ENCODE results near the gene HEPHL1.
A peak's percentile ranks its signal among the peaks of the same experiment; 100 is the strongest.

HEPHL1 gene

DNA sequence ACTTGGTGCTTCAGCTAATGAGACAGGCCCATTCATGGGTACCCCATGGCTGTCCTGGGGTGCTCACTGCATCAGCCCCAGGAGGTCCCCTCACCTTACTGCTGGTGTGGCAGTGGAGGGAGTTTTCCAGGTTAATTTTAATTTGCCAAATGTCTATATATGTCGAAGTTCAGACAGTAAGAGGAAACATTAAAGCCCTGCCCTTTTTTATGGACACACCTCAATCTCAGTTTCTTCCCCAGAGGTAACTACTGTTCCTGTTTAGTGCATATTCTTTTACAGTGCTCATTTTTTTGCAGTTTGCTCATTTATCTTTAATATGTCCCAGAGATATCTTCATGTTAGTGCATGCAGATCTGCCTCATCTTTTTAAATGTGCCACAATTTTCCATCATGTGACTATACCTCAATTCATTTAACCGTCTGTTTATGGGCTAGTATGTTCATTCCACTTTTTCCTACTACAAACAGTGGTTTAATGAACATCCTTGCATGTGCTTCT, 119.1 kb downstream of the HEPHL1 start:
- peaks cover 81% of the 10 kb centered on the region for H3K4me1 Mint-ChIP-seq (ENCODE audit: low read depth)

DNA sequence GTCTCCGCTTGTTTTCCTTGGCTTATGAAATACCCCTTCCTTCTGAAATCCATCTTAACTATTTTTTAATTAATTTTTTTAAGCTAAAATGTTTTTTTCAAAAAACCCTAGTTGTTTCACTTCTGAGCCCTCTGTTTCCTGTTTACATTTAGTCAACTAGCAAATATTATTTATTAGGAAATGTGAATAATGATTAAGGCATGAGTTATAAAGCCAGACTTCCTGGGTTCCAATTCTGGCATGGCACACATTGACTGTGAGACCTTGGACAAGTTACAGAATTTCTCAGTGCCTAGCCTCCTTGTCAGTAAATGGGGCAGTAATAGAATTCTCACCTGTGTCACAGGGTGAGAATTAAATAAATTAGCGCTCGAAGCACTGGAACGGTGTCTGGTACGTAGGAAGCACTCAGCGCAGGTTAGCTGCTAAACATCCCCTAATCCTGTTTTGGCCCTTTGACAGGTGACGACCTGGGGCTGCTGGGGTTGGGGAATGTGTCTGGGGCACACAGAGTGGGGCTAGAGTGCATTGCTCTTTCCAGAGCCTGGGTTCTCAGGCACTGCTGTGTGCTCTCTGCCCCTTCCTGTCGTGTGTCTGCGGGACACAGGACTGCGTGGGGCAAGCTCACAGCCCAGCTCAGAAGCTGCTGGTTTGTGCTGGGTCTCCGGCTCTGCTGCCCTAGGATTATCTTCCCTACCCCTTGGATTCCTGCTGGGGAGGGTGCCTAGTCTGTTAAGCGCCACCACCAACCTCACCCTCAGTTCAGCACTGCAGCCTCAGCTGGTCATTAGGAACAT, 120.6 kb downstream of the HEPHL1 start:
- Mint-ChIP-seq H3K9me3 (no peaks in the 10 kb centered on the region), H3K27me3 (no peaks in the 10 kb centered on the region), H3K36me3 (ENCODE audit: low read depth) (peaks cover 13% of the 10 kb centered on the region), H3K4me3 (no peak overlapping the region), H3K27ac (no peak overlapping the region), H3K4me1 (ENCODE audit: low read depth) (peaks cover 81% of the 10 kb centered on the region)

More for the DNA sequence above, 119.1 kb downstream of the HEPHL1 start:
- no peak overlapping the region for H3K27ac Mint-ChIP-seq
- no peak overlapping the region for H3K4me3 Mint-ChIP-seq
- no peaks in the 10 kb centered on the region for H3K9me3 Mint-ChIP-seq
- H3K27me3 Mint-ChIP-seq: no peaks in the 10 kb centered on the region
- peaks cover 15% of the 10 kb centered on the region for H3K36me3 Mint-ChIP-seq (ENCODE audit: low read depth)

DNA sequence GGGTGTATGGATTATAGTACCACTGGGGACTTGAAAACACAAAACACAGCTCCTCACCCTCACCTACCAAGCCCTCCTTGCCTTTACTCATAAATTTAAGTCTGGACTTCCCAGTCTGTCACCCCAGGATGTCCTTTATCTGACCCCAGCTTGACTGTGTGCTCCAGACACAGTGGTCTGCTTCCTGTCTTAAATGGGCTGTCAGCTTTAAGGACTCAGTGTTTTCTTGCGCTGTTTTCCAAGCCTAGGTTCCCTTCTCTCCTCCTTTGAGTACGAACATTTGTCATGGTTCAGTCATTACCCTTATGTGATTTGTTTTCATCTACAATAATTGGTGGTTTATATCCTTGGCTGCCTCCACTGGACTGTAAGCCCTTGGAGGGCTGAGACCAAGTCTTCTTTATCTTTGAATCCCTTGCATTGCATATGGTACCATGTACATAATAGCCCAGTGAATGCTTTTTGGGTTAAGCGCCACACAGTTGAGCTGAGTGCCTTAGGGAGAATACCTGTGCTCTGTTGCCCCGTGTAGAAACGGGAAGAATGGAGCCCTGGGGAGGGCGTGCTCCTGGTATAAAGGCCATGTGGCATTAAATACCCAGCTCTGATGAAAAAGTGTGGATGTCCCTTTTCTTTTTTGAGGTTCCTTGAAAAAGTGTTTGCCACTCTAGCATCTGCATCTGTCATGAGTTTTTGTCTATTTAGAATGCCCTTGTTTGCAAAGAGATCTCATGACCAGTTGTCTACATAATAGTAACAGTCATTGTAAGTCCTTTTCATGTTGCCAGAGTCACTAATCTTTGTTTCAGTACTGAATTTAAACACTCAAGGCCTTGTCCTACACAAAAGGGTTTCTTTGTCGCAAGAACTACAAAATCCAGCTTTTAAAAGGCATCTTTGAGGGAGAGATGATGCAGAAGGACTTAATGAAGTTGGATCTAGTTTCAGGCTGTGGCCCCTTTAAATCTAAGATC, 121.4 kb downstream of the HEPHL1 start:
- peaks cover 81% of the 10 kb centered on the region for H3K4me1 Mint-ChIP-seq (ENCODE audit: low read depth)
- H3K27ac Mint-ChIP-seq: no peak overlapping the region

DNA sequence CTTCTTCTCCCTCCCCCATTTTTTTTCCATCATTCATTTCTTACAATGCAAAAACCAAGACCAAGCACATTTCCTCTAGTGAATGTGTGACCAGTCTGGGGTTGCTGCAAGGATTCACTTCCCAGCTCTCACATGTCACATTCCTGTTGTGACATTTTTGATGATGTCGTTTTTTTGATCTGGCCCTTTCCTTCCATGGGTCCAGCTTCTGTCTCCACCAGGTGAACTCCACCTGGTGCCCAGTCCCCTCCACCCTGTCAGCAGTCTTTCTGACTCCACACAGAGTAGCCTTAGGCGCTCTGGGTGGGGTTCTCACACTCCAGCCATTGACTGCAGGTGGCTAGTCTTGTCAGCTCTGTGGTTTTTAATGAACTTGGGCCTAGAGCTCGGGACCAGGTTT, 123.1 kb downstream of the HEPHL1 start:
- Mint-ChIP-seq H3K36me3 (ENCODE audit: low read depth) (peaks cover 10% of the 10 kb centered on the region), H3K4me1 (ENCODE audit: low read depth) (peaks cover 86% of the 10 kb centered on the region), H3K4me3 (no peak overlapping the region)

More for the DNA sequence above, 121.4 kb downstream of the HEPHL1 start:
- Mint-ChIP-seq H3K27me3 (no peaks in the 10 kb centered on the region), H3K4me3 (no peak overlapping the region), H3K36me3 (ENCODE audit: low read depth) (peaks cover 10% of the 10 kb centered on the region), H3K9me3 (no peaks in the 10 kb centered on the region)

DNA sequence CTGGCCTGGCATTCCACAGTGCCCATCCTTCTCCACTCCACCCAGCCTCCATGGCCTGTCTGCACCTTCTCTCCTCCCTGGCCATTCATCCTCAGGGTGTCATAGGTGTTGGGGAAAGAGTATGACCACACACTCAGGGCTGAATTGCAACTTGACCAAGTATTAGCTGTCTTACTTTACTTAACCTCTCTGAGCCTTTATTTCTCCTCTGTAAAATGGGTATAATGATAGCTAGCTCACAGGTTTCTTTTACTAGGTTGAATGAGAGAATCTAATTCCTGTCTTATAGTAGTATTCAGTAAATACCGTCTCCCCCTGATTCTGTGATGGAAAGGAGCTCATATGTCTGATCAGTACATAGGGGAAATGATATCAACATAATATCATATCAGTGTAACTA, 123.5 kb downstream of the HEPHL1 start:
- peaks cover 88% of the 10 kb centered on the region for H3K4me1 Mint-ChIP-seq (ENCODE audit: low read depth)
- H3K9me3 Mint-ChIP-seq: no peaks in the 10 kb centered on the region
- no peak overlapping the region for H3K4me3 Mint-ChIP-seq
- peaks cover 10% of the 10 kb centered on the region for H3K36me3 Mint-ChIP-seq (ENCODE audit: low read depth)
- no peak overlapping the region for H3K27ac Mint-ChIP-seq
- no peaks in the 10 kb centered on the region for H3K27me3 Mint-ChIP-seq

More for the DNA sequence above, 123.1 kb downstream of the HEPHL1 start:
- Mint-ChIP-seq H3K27ac (no peak overlapping the region), H3K9me3 (no peaks in the 10 kb centered on the region), H3K27me3 (no peaks in the 10 kb centered on the region)

DNA sequence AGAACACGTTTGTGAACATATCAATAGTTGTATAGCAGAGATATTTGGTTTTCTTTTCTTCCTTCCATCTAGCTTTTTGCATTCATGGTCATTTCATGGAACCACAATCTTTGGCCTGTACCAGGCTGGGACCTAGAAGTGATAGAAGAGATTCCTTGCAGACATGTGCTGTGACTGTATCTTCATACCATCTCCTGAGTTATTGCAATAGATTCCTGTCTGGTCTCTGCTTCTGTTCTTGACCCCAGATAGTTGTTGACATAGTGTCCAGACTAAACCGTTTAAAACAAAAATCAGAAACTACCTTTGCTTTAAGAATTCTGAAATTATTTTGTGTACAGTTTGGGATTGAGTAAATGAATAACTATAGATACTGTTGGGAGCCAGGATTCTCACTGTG, 124.3 kb downstream of the HEPHL1 start:
- no peaks in the 10 kb centered on the region for H3K9me3 Mint-ChIP-seq
- peaks cover 88% of the 10 kb centered on the region for H3K4me1 Mint-ChIP-seq (ENCODE audit: low read depth)
- no peak overlapping the region for H3K27ac Mint-ChIP-seq
- H3K4me3 Mint-ChIP-seq: no peak overlapping the region
- no peaks in the 10 kb centered on the region for H3K27me3 Mint-ChIP-seq
- H3K36me3 Mint-ChIP-seq (ENCODE audit: low read depth): peaks cover 10% of the 10 kb centered on the region

DNA sequence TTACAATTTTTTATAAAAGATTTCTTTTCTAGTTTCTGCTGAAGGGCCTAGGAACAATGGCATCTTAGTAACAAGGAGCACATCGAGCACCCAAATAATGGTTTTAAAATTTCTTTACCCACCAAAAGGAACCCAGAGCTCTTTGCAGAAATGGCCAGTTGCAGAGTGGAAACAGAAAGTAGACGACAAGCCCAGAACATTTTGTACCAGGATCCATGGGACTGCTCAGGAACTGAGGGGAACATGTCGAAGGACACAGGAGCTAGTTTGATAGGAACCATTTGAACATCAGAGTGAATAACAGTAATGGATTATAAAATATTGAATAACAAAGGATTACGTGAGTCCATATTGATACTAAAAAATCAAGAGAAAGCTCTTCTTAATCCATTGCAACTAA, 124.8 kb downstream of the HEPHL1 start:
- H3K4me1 Mint-ChIP-seq (ENCODE audit: low read depth): peaks cover 91% of the 10 kb centered on the region
- no peak overlapping the region for H3K27ac Mint-ChIP-seq
- H3K4me3 Mint-ChIP-seq: no peak overlapping the region
- H3K27me3 Mint-ChIP-seq: no peaks in the 10 kb centered on the region
- peaks cover 10% of the 10 kb centered on the region for H3K36me3 Mint-ChIP-seq (ENCODE audit: low read depth)
- H3K9me3 Mint-ChIP-seq: no peaks in the 10 kb centered on the region

DNA sequence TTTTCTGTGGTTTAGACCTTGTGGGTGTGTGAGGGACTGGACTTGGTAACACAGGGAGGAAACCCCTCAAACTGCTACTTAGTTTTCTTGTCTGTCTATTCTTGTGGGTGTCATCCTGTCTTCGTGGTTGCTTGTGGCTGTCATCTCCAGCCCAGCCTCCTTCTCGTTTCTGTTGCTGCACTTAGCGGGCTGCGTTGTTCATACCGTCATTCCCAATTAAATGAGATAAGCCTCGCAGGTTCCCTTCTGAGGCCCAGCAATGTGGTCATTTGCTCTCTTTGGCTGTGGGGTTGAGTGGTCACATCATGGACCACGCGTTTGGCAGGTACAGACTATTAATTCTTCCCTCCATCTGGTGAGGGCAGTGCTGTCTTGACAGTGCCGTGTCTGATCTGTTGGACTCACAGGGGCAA, 126.3 kb downstream of the HEPHL1 start:
- Mint-ChIP-seq H3K27ac (peak overlapping the region; percentile 76), H3K36me3 (ENCODE audit: low read depth) (peaks cover 9% of the 10 kb centered on the region), H3K27me3 (no peaks in the 10 kb centered on the region), H3K4me1 (ENCODE audit: low read depth) (peaks cover 98% of the 10 kb centered on the region), H3K9me3 (no peaks in the 10 kb centered on the region), H3K4me3 (peak overlapping the region; percentile 50)

DNA sequence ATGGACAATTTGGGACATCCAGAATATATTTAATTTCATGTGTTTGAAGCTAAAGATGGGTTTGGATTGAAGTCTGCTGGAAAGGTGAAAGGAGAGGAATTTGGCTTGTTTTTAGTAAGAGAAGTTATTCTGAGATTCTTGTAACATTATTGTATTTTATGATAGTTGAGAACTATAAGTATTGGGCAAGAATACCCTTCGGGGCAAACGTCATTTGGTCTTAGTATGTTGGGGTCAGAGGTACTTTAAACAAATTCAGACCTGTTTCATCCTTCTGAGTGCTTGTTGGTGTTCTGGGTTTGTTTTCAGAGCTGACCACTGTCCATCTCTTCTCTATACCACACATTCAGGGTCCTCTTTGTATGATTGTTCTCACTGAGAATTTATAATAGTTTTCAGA, 127.0 kb downstream of the HEPHL1 start:
- Mint-ChIP-seq H3K4me1 (ENCODE audit: low read depth) (peaks cover 98% of the 10 kb centered on the region), H3K36me3 (ENCODE audit: low read depth) (peaks cover 11% of the 10 kb centered on the region), H3K27ac (no peak overlapping the region), H3K27me3 (no peaks in the 10 kb centered on the region), H3K9me3 (no peaks in the 10 kb centered on the region), H3K4me3 (peak overlapping the region; percentile 33)

DNA sequence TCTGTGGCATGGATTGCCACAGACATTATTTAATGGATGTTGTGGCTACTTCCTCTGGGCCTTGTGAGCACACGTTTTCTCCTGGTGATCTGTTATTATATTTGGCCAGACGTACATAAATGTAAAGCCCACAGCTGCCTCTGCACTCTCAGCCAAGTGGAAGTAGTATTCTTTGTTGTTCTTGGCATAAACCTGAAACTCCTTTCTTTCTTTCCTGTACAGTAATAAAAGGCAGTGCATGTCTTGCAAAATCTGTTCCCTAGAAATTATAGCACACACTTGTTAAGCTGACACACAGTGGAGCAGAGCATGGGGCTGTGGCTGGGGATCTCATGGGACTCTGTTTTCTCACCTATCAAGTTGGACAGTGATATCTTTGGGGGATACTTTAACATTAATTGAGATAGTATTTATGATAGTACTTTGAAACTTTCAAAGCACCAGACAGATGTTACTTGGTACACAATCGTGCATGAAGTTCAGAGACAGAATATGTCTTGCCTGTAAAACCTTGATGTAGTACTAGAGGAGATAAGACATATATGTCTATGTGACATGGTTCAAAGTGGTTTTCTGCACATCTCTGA, 128.4 kb downstream of the HEPHL1 start:
- Mint-ChIP-seq H3K27ac (no peak overlapping the region), H3K9me3 (no peaks in the 10 kb centered on the region), H3K36me3 (ENCODE audit: low read depth) (peaks cover 13% of the 10 kb centered on the region), H3K27me3 (no peaks in the 10 kb centered on the region), H3K4me1 (ENCODE audit: low read depth) (peaks cover 92% of the 10 kb centered on the region), H3K4me3 (no peak overlapping the region)

DNA sequence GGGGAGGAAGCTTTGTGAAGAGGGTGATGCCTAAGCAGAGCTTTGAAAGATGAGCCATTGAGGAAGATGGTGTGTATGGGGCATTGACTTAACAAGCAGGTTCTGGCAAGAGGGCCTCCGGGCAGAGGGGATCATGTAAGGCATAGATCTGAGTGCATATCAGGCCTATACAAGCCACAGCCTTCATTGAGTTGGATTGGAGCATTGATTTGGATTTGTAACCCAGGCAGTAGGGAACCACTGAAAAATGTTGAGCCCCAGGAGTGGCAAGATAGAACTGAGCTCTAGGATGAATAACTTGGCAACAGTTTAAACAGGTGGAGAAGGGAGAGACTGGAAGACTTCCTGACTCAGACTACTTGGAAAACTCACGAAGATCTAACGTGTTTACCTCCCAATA, 128.9 kb downstream of the HEPHL1 start:
- Mint-ChIP-seq H3K27me3 (no peaks in the 10 kb centered on the region), H3K4me3 (no peak overlapping the region), H3K27ac (no peak overlapping the region), H3K36me3 (ENCODE audit: low read depth) (peaks cover 13% of the 10 kb centered on the region), H3K4me1 (ENCODE audit: low read depth) (peaks cover 87% of the 10 kb centered on the region), H3K9me3 (no peaks in the 10 kb centered on the region)

DNA sequence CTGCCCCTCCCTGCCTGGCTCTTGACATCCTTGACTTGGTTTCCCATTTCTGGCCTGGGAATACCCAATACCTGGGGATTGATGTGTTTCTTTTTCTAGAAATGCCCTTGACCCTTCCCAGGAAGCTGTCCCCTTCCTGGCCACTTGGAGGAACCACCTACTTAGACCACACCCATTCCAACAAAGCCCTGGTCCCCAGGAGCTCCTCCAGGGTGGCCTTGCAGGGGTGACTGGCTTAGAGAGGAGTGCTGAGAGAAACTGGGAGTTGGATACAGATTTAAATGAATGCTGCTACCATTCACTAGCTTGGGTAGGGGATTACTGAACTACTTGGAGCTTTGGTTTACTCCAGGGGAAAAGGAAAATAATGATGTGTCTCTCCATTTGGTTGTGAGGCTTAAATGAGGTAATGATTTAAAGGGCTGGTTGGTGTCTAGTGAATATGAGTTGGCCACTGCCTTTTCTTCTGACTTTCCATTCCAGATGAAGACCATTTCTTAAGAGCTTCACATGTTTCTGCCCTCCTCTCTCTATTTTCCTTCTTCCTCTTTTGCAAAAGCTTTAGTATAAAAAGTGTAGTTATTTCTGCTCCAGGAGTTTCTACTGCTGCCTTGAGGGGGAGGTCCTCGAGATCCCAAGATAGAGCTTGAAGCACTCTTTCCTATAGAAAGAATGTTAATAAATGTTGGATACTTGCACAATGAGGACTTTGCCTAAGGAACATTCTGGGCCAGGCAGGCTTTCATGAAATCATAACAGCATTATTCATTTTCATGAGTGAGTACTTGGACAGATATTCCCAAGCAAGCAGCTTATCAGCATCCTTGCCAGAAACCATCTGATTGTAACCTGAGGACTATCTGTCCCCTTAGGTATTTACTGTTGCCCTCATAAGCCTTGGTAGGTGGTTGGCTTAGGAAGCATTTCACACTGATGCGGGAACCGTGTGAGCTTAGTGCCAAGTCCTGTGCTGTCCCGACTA, 129.8 kb downstream of the HEPHL1 start:
- Mint-ChIP-seq H3K4me3 (no peak overlapping the region), H3K4me1 (ENCODE audit: low read depth) (peaks cover 77% of the 10 kb centered on the region), H3K27me3 (no peaks in the 10 kb centered on the region), H3K36me3 (ENCODE audit: low read depth) (peaks cover 19% of the 10 kb centered on the region), H3K9me3 (no peaks in the 10 kb centered on the region), H3K27ac (no peak overlapping the region)

DNA sequence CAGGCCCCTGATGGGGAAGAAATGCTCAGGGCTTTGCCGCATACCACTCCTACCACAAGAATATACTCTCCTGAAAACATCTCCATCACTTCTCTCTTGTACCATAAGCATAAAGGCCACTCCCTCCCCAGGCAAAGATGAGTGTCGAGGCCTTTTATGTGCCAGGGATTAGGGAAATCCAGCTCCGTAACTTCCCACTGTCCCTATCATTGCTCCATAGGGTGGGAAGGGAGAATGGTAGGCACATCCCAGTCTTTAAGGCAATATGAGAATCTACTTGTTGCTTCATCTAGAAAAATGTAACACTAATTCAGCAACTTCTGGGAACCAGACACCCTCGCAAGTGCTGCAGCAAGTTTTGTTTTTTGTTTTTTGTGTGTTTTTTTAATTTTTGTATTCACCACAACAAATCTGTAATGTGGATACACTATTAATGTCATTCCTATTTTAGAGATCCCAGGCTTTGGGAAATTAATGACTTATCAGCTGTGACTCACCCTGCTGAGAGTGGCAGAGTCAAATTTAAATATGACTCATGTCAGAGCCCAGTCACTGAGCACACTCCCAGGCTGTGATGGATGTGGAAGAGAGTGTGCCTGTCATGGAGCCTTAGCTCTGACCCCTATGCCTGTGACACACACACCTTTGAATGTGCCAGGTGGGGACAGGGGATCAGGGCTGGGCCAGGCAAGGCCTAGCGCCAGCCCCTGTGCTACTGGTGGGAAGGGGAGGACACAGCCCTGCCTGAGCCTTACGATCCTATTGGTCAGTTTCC, 130.9 kb downstream of the HEPHL1 start:
- H3K9me3 Mint-ChIP-seq: no peaks in the 10 kb centered on the region
- H3K4me1 Mint-ChIP-seq (ENCODE audit: low read depth): peaks cover 67% of the 10 kb centered on the region
- peaks cover 21% of the 10 kb centered on the region for H3K36me3 Mint-ChIP-seq (ENCODE audit: low read depth)
- H3K27ac Mint-ChIP-seq: peak overlapping the region; percentile 82
- no peaks in the 10 kb centered on the region for H3K27me3 Mint-ChIP-seq
- no peak overlapping the region for H3K4me3 Mint-ChIP-seq

Data from stimulated activated naive CD8-positive, alpha-beta T cell treated with anti-CD3 and anti-CD28 coated beads, Interleukin-15, Interleukin-2, amounts not matched to agents 100 ng/mL and 50 ng/mL, for 24 hours (primary cell).